ENCODE measurements around the gene CDCA8. TPM values are rescaled to one million over a fixed set of nuclear protein-coding genes. Genes with fewer than 3 reads are reported as not detected.

CDCA8 gene
- total RNA-seq, 2 donors from 2014 or later: 0.27 to 0.35 TPM

DNA sequence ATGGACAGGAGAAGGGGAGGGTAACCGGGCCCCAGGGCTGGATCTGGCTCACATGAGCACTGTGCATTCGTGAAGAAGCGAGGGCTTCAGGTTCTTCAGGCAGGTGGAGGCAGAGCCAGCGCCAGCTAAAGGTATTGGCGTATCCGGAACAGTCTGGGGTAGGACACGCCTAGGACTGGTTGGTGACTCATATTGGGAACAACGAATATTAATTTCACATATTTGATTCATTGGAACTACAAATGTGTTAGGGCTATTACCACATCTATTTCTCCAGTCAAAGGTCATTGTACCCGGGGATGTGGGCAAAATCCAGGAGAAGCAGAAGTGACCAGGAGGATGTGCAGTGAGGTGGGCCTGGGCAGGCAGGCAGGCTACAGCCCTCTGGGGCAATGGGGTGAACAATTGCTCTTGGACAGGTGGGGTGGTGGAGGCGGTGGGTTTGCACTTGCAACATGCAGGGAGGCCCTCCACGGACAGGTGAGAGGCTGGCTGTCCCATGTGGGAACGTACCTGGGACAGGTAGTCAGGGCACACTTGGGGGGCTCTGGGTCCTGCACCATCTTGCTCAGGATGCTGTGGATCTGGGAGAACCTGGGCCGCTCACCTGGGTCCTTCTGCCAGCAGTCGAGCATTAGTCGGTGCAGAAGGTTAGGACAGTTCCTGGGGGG lies 26.7 kb downstream of the CDCA8 start:
- Histone ChIP-seq H3K4me1 (ENCODE audit: control insufficient read depth in 1 of 2, low read depth in 2 of 2) (no peaks in the 10 kb centered on the region), H3K27me3 (replicated peaks; ENCODE audit: insufficient read depth) (no peaks in the 10 kb centered on the region), H3K36me3 (no peaks in the 10 kb centered on the region), H3K9me3 (no peaks in the 10 kb centered on the region), H3K4me3 (no peak overlapping the region), H3K27ac (no peak overlapping the region)
- ATAC-seq (ENCODE audit: insufficient number of reproducible peaks, low FRiP score, low read depth) (no peak), DNase-seq (ENCODE audit: low spot score) (no peak)
- TF ChIP-seq, protein P1, sequence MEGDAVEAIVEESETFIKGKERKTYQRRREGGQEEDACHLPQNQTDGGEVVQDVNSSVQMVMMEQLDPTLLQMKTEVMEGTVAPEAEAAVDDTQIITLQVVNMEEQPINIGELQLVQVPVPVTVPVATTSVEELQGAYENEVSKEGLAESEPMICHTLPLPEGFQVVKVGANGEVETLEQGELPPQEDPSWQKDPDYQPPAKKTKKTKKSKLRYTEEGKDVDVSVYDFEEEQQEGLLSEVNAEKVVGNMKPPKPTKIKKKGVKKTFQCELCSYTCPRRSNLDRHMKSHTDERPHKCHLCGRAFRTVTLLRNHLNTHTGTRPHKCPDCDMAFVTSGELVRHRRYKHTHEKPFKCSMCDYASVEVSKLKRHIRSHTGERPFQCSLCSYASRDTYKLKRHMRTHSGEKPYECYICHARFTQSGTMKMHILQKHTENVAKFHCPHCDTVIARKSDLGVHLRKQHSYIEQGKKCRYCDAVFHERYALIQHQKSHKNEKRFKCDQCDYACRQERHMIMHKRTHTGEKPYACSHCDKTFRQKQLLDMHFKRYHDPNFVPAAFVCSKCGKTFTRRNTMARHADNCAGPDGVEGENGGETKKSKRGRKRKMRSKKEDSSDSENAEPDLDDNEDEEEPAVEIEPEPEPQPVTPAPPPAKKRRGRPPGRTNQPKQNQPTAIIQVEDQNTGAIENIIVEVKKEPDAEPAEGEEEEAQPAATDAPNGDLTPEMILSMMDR (IDR thresholded peaks at IDR 0.05): no peak

DNA sequence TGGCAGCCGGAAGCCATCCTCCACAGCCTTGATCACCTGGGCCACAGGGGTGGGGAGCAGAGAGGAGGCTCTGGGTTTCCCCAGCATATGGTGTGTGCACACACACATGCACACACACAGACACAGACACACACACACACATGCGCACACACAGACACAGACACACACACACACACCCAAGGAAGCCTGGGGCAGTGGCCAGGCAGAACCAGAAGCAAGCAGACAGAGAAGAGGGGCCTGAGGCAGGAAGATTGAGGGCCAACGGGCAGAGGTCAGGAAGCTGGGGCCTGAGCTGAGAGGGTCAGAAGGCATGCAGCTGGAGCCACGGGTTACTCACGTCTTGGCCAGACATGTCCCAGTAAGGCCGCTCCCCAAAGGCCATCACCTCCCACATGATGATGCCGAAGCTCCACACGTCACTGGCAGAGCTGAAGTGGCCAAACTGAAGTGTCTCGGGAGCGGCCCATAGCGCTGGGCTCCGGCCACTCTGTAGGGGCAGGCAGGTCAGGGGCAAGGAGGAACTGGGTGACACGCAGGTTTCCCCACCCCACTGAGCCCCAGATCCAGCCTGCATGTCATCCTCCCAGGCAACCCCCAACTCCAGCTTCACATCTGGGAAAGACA lies 27.4 kb downstream of the CDCA8 start:
- Histone ChIP-seq H3K4me3 (no peak overlapping the region), H3K9me3 (no peaks in the 10 kb centered on the region), H3K27me3 (replicated peaks; ENCODE audit: insufficient read depth) (no peaks in the 10 kb centered on the region), H3K27ac (no peak overlapping the region), H3K36me3 (no peaks in the 10 kb centered on the region), H3K4me1 (ENCODE audit: control insufficient read depth in 1 of 2, low read depth in 2 of 2) (no peaks in the 10 kb centered on the region)
- DNase-seq (ENCODE audit: low spot score): no peak
- no peak for ATAC-seq (ENCODE audit: insufficient number of reproducible peaks, low FRiP score, low read depth)
- TF ChIP-seq, protein P1 (IDR thresholded peaks at IDR 0.05): no peak

DNA sequence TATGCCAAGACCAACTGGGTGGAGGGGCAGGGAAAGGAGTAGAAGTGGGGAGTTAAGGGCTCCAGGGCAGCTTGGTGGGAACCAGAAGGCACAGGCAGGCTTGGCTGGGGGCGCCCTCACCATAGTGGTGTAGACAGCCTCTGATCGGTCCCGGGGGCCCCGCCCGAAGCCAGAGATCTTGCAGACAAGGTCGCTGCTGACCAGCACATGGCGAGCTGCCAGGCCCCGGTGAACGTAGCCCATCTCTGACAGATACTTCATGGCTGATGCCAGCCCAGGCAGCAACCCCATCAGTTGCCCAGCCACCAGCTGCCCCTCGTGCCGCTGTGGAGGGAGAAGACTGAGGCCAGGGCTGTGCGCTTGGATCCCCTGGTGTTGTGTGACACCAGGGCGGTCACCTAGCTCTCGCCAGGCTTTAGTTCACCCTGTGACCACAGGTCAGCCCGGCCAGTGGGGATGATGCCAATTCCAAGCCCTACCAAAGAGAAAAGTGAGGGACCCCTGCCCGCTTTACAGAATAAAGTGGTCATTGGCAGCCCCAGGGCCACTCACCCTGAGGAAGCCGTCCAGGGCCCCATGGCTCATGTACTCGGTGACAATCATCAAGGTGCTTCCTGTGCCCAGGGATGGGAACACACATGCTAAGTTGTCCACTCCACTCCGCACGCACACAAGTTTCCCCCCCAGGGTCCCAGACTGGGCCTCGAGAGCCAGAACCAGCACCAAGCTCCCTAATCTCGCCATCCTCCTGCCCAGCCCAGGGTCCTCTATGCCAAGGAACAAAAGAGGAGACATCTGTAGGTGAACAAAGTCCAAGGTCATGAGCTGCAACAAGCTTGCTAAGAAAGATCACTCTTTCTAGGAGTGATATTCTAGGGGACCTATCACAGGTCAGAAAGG lies 28.2 kb downstream of the CDCA8 start:
- no peaks in the 10 kb centered on the region for H3K4me1 ChIP-seq (ENCODE audit: control insufficient read depth in 1 of 2, low read depth in 2 of 2)
- ATAC-seq (ENCODE audit: insufficient number of reproducible peaks, low FRiP score, low read depth) (no peak), DNase-seq (ENCODE audit: low spot score) (no peak)
- H3K9me3 ChIP-seq: no peaks in the 10 kb centered on the region
- TF ChIP-seq, protein P1 (IDR thresholded peaks at IDR 0.05): no peak
- H3K27me3 ChIP-seq (replicated peaks; ENCODE audit: insufficient read depth): no peaks in the 10 kb centered on the region
- no peak overlapping the region for H3K27ac ChIP-seq
- no peaks in the 10 kb centered on the region for H3K36me3 ChIP-seq
- H3K4me3 ChIP-seq: no peak overlapping the region

DNA sequence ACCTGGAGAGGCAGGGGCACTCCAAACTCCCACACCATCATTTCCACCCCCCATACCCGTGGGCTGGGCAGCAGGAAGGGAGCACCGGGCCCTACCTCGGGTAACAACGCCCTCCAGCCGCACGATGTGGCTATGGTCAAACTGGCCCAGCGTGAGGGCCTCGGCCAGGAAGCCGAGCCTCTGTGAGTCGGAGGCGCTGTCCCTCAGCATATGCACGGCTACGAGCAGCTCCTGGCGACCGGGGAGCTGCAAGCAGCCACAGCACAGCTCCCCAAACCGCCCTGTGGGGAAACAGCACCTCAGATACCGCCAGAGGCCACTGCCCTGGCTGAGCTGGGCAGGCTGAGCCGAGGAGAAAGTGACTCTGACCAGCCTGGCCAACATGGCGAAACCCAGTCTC lies 29.2 kb downstream of the CDCA8 start:
- no peaks in the 10 kb centered on the region for H3K27me3 ChIP-seq (replicated peaks; ENCODE audit: insufficient read depth)
- no peak for DNase-seq (ENCODE audit: low spot score)

More for the DNA sequence above, 29.2 kb downstream of the CDCA8 start:
- H3K36me3 ChIP-seq: no peaks in the 10 kb centered on the region
- no peak overlapping the region for H3K4me3 ChIP-seq
- TF ChIP-seq, protein P1 (IDR thresholded peaks at IDR 0.05): no peak
- no peak for ATAC-seq (ENCODE audit: insufficient number of reproducible peaks, low FRiP score, low read depth)
- no peaks in the 10 kb centered on the region for H3K4me1 ChIP-seq (ENCODE audit: control insufficient read depth in 1 of 2, low read depth in 2 of 2)
- no peaks in the 10 kb centered on the region for H3K9me3 ChIP-seq
- no peak overlapping the region for H3K27ac ChIP-seq

All from thoracic aorta (tissue), 2 donors.